Stimulated activated effector memory CD8-positive, alpha-beta T cell treated with anti-CD3 and anti-CD28 coated beads, Interleukin-12 subunit alpha, Interleukin-12 subunit beta, amount 100 ng/mL, for 72 hours (primary cell): ENCODE data around the gene HHATL.
"Not testable (repeated sequence)": the region's sequence is repeated elsewhere in the genome, so short reads cannot be mapped to it uniquely, and the experiment has no call there.

Experiments used
- ATAC-seq: fragments of 150-1000 bp; cut with Tn5 transposase; 2 replicates; pipeline ENCODE4 v1.10.0; 2021
- DNase-seq, 2 donors: peaks; one replicate each; pipeline ENCODE4 v3.0.0; 2021 to 2022; ENCODE audit warnings: low spot score in 2 of 2
- H3K27ac Mint-ChIP-seq: one replicate; pipeline ENCODE4 v1.8.0; 2022; ENCODE audit warnings: mild to moderate bottlenecking, mixed read lengths
- H3K36me3 Mint-ChIP-seq: one replicate; pipeline ENCODE4 v1.8.0; 2022; ENCODE audit warnings: mild to moderate bottlenecking, mixed read lengths
- H3K4me1 Mint-ChIP-seq: one replicate; pipeline ENCODE4 v1.8.0; 2022; ENCODE audit warnings: mixed read lengths
- H3K4me3 Mint-ChIP-seq: one replicate; pipeline ENCODE4 v1.8.0; 2022; ENCODE audit warnings: mild to moderate bottlenecking, mixed read lengths
- H3K9me3 Mint-ChIP-seq: one replicate; pipeline ENCODE4 v1.8.0; 2022; ENCODE audit warnings: mixed read lengths

Gene HHATL

DNA sequence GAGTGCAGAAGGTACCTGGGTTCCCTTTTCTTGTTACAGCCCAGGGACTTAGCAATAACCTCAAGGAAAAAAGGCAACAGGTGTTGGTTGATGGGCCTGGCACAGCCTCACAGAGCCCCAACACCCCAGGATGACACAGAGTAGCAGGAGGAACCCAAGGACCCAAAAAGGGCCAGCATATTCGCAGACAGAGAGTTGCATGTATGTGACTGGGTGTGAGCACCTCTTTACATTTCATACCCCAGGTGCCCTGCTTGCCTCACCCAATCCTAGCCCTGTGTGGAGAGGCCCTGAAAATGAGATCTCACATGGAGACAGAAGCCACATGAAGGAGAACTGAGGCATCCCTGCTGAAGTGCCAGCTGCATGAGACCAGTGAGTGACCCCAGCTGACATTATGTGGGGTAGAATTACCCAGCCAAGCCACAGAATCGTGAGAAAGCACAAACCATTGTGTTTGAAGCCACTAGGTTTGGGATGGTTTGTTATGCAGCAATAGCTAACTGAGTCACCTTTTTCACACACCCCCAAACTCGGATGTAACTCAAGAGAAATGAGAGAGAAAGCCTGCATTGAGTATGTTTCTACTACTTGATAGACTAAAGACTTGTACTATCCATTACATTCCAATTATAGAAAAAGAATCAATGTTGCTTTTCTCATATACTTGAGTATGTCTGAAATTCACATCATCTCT is 26.2 kb upstream of the HHATL start:
- ATAC-seq: no peak
- H3K27ac Mint-ChIP-seq: no peak overlapping the region
- H3K4me3 Mint-ChIP-seq: no peak overlapping the region

GRCh38 chr3:42728056-42728455 is 25.5 kb upstream of the HHATL start:
- Mint-ChIP-seq H3K27ac (no peak overlapping the region), H3K4me3 (no peak overlapping the region), H3K4me1 (no peaks in the 10 kb centered on the region), H3K36me3 (no peaks in the 10 kb centered on the region), H3K9me3 (no peaks in the 10 kb centered on the region)
- ATAC-seq: no peak
- no peak for DNase-seq

More for the DNA sequence above, 26.2 kb upstream of the HHATL start:
- Mint-ChIP-seq H3K36me3 (no peaks in the 10 kb centered on the region), H3K4me1 (no peaks in the 10 kb centered on the region), H3K9me3 (no peaks in the 10 kb centered on the region)
- no peak for DNase-seq

DNA sequence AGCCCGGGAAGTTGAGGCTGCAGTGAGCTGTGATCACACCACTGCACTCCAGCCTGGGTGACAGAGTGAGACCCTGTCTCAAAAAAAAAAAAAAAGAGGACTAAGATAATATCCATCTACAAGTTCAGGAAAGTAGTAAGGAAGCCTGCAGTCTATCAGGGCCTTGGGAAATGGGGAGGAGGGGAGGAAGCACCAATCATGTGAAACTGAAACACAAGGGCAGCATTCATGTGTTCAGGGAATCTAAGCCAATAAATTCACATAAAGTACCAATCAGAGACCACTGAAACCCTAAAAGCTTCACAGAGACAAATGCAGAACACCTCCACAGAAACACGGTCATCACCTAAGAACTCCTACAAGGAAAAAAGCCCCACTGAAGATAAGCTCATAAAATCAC is 22.9 kb upstream of the HHATL start:
- DNase-seq (no peak), ATAC-seq (no peak)
- H3K9me3 Mint-ChIP-seq: no peaks in the 10 kb centered on the region
- no peaks in the 10 kb centered on the region for H3K4me1 Mint-ChIP-seq
- no peak overlapping the region for H3K27ac Mint-ChIP-seq
- no peak overlapping the region for H3K4me3 Mint-ChIP-seq
- H3K36me3 Mint-ChIP-seq: no peaks in the 10 kb centered on the region

- Mint-ChIP-seq H3K9me3 (no peaks in the 10 kb centered on the region), H3K4me3 (no peak overlapping the region), H3K36me3 (no peaks in the 10 kb centered on the region), H3K27ac (no peak overlapping the region), H3K4me1 (no peaks in the 10 kb centered on the region)
- ATAC-seq (no peak), DNase-seq (no peak)
Observed at GRCh38 chr3:42723219-42723618, 20.6 kb upstream of the HHATL start.

DNA sequence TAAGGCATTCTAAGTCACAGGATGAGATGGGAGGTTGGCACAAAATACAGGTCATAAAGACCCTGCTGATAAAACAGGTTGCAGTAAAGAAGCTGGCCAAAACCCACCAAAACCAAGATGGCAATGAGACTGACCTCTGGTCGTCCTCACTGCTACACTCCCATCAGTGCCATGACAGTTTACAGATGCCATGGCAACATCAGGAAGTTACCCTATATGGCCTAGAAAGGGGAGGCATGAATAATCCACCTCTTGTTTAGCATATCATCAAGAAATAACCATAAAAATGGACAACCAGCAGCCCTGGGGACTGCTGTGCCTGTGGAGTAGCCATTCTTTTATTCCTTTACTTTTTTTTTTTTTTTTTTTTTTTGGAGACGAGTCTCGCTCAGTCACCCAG is 19.8 kb upstream of the HHATL start:
- ATAC-seq, H3K27ac Mint-ChIP-seq, H3K36me3 Mint-ChIP-seq, DNase-seq, H3K4me1 Mint-ChIP-seq, H3K4me3 Mint-ChIP-seq, H3K9me3 Mint-ChIP-seq: not testable (repeated sequence)

GRCh38 chr3:42721690-42722089 is 19.1 kb upstream of the HHATL start:
- no peak overlapping the region for H3K4me3 Mint-ChIP-seq
- H3K9me3 Mint-ChIP-seq: no peaks in the 10 kb centered on the region
- ATAC-seq (no peak), DNase-seq (no peak)
- H3K36me3 Mint-ChIP-seq: no peaks in the 10 kb centered on the region
- H3K4me1 Mint-ChIP-seq: no peaks in the 10 kb centered on the region
- no peak overlapping the region for H3K27ac Mint-ChIP-seq

- no peak overlapping the region for H3K27ac Mint-ChIP-seq
- no peaks in the 10 kb centered on the region for H3K36me3 Mint-ChIP-seq
- no peak overlapping the region for H3K4me3 Mint-ChIP-seq
- ATAC-seq (no peak), DNase-seq (no peak)
- no peaks in the 10 kb centered on the region for H3K9me3 Mint-ChIP-seq
- no peaks in the 10 kb centered on the region for H3K4me1 Mint-ChIP-seq
Observed at GRCh38 chr3:42720126-42720525, 17.5 kb upstream of the HHATL start.

DNA sequence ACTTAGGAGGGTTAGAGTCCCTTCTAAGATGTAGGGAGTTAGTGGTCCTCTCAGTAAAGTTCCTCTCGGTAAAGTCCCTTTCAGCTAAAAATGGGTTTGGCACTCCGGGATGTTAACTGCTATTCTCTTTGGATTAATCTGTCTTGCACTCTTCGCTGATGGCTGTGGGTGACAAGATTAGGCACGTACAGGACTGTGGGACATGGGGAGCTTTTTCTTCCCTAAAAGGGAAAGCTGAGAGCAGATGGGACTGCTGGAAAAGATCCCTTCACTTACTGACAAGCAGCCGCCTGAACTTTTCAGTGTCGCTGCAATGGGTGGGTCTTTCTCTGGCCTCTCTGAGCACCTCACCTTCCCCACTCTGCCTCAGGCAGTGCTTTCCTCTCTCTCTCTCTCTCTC is 16.4 kb upstream of the HHATL start:
- no peak overlapping the region for H3K27ac Mint-ChIP-seq
- no peak overlapping the region for H3K4me3 Mint-ChIP-seq
- no peak for DNase-seq
- H3K9me3 Mint-ChIP-seq: no peaks in the 10 kb centered on the region
- H3K36me3 Mint-ChIP-seq: no peaks in the 10 kb centered on the region
- ATAC-seq: no peak
- H3K4me1 Mint-ChIP-seq: no peaks in the 10 kb centered on the region

DNA sequence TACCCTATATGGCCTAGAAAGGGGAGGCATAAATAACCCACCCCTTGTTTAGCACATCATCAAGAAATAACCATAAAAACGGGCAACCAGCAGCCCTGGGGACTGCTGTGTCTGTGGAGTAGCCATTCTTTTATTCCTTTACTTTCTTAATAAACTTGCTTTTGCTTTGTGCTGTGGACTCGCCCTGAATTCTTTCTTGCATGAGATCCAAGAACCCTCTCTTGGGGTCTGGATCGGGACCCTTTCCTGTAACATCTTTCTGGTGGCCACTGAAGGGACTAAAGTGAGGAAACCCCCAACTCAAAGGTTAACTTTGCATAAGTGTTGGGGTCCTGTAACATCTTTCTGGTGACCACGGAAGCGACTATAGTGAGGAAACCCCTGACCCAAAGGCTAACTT is 15.7 kb upstream of the HHATL start:
- Mint-ChIP-seq H3K4me3 (no peak overlapping the region), H3K36me3 (no peaks in the 10 kb centered on the region), H3K9me3 (no peaks in the 10 kb centered on the region), H3K4me1 (no peaks in the 10 kb centered on the region), H3K27ac (no peak overlapping the region)
- ATAC-seq (no peak), DNase-seq (no peak)

- H3K27ac Mint-ChIP-seq: no peak overlapping the region
- H3K4me3 Mint-ChIP-seq: no peak overlapping the region
- no peak for ATAC-seq
- H3K9me3 Mint-ChIP-seq: no peaks in the 10 kb centered on the region
- no peaks in the 10 kb centered on the region for H3K4me1 Mint-ChIP-seq
- H3K36me3 Mint-ChIP-seq: no peaks in the 10 kb centered on the region
- DNase-seq: no peak
Observed at GRCh38 chr3:42717306-42717705, 14.7 kb upstream of the HHATL start.

DNA sequence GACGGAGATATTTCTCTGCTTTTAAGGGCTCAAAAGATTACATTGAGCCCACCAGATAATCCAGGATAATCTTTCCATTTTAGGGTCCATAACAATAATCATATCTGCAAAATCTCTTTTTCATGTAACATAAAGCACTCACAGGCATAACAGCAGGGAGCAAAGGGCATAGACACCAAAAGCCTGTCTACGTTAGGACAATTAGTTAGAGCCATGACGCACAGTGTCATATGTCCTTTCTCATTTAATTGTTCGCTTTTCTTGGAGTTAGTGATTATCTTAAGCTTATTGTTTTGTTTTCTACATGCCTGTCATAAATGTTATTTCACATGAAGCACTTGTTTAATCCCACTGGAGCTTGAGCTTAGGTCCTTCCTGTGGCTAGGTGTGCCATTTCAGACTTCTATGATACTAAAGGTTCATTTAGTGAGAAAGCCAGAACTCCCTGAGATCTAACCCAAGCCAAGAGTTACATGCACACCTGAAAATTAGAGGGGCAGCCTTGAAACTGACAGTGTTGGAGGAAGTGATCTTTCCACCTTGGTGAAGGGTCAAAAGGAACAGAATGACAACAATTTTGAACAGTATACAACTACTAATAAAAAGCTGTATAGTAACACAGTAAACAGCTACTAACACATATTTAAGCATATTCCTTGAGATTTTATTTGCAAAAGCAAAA is 11.7 kb upstream of the HHATL start:
- H3K27ac Mint-ChIP-seq: no peak overlapping the region
- no peak for DNase-seq
- H3K4me3 Mint-ChIP-seq: no peak overlapping the region
- H3K9me3 Mint-ChIP-seq: no peaks in the 10 kb centered on the region
- ATAC-seq: no peak
- no peaks in the 10 kb centered on the region for H3K4me1 Mint-ChIP-seq
- no peaks in the 10 kb centered on the region for H3K36me3 Mint-ChIP-seq

GRCh38 chr3:42713747-42714146 is 11.1 kb upstream of the HHATL start:
- ATAC-seq (no peak), DNase-seq (no peak)
- H3K9me3 Mint-ChIP-seq: no peaks in the 10 kb centered on the region
- H3K4me3 Mint-ChIP-seq: no peak overlapping the region
- H3K36me3 Mint-ChIP-seq: no peaks in the 10 kb centered on the region
- no peak overlapping the region for H3K27ac Mint-ChIP-seq
- no peaks in the 10 kb centered on the region for H3K4me1 Mint-ChIP-seq

- ATAC-seq (no peak), DNase-seq (no peak)
- no peaks in the 10 kb centered on the region for H3K9me3 Mint-ChIP-seq
- H3K4me3 Mint-ChIP-seq: no peak overlapping the region
- H3K36me3 Mint-ChIP-seq: no peaks in the 10 kb centered on the region
- no peaks in the 10 kb centered on the region for H3K4me1 Mint-ChIP-seq
- no peak overlapping the region for H3K27ac Mint-ChIP-seq
Observed at GRCh38 chr3:42712688-42713372, 10.2 kb upstream of the HHATL start.

DNA sequence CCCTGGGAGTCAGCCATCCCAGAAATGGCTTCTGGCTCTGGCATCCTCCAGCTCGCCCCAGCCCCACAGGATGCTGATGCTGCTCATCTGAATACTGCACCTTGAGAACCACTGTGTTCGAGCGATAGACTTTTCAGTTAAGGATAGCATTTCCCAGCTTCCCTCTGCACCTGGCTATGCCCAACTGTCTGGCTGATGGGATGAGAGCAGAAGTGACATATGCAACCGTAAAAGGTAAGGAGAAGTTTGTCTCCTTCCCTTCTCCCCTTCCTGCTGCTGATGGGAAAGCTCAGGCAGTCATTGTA is 9.7 kb upstream of the HHATL start:
- ATAC-seq (no peak), DNase-seq (no peak)
- Mint-ChIP-seq H3K36me3 (no peaks in the 10 kb centered on the region), H3K9me3 (no peaks in the 10 kb centered on the region), H3K27ac (no peak overlapping the region), H3K4me1 (no peaks in the 10 kb centered on the region), H3K4me3 (no peak overlapping the region)

DNA sequence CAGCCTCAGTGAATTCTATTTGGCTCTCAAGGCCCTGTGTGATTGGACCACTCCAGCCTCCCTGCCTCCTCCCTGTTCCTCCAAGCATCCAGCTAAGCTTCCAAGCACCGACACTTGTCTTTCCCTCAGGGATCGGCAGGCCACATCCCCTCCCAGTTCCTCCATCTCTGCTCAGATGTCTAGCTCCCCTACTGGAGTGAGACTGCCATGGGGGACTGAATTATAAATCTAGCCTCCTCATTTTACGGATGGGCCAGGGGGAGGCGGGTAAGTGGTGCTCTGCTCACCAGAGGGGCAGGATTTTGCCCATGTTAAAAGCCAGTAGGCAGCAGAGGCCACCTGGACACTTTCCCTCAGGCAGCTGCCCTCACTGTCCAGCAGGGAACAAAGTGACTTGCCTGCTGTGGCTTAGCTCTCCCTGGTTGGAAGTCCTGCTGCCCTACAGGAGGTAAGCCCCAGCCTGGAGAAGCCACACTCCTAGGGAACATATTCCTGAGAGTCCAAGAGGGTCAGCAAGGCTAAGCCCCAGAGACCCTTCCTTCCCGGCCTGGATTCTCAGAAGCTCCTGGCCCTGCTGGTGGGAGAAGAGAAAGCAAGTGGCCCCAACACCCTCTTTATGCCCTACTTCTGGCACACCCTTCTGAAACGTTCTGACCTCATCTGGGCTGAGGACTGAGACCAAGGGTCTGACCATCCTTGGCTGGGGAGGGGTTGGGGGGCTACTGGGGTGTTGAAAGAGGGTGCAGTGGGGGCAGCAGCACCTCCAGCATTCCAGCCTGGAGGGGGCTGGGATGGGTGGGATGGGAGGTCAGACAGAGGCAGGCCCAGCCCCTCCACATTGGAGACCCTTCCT is 9.1 kb upstream of the HHATL start:
- ATAC-seq: no peak
- H3K4me1 Mint-ChIP-seq: no peaks in the 10 kb centered on the region
- H3K4me3 Mint-ChIP-seq: no peak overlapping the region
- no peak for DNase-seq
- no peaks in the 10 kb centered on the region for H3K9me3 Mint-ChIP-seq
- H3K36me3 Mint-ChIP-seq: no peaks in the 10 kb centered on the region
- H3K27ac Mint-ChIP-seq: no peak overlapping the region
